HG02852 (cell line): ENCODE data around the gene POPDC2.
A peak's percentile ranks its signal among the peaks of the same experiment; 100 is the strongest.
"Not testable (repeated sequence)": the region's sequence is repeated elsewhere in the genome, so short reads cannot be mapped to it uniquely, and the experiment has no call there.

Experiments
- ATAC-seq: cut with Tn5 transposase; IDR thresholded peaks from one replicate; pipeline ENCODE4 v1.9.1; 2021; ENCODE audit warnings: mild to moderate bottlenecking, moderate library complexity; ENCODE audit not compliant: unreplicated experiment

The POPDC2 gene

GRCh38 chr3:119616056-119616455 is 44.3 kb downstream of the POPDC2 start:
- no peak for ATAC-seq

- peak; percentile 34 for ATAC-seq
Observed at GRCh38 chr3:119613872-119614271, 46.5 kb downstream of the POPDC2 start.

GRCh38 chr3:119613201-119613600 is 47.2 kb downstream of the POPDC2 start:
- ATAC-seq, result peak; percentile 75

- ATAC-seq, result no peak
Observed at GRCh38 chr3:119611664-119612063, 48.7 kb downstream of the POPDC2 start.

GRCh38 chr3:119609301-119609700 is 51.1 kb downstream of the POPDC2 start:
- ATAC-seq, result no peak

GRCh38 chr3:119608405-119609000 is 51.9 kb downstream of the POPDC2 start:
- no peak for ATAC-seq

- no peak for ATAC-seq
Observed at GRCh38 chr3:119604878-119605277, 55.5 kb downstream of the POPDC2 start.

- ATAC-seq, result no peak
Observed at GRCh38 chr3:119602676-119603075, 57.7 kb downstream of the POPDC2 start.

GRCh38 chr3:119601154-119601553 is 59.2 kb downstream of the POPDC2 start:
- no peak for ATAC-seq

GRCh38 chr3:119600732-119601131 is 59.7 kb downstream of the POPDC2 start:
- ATAC-seq, result peak; percentile 46

- no peak for ATAC-seq
Observed at GRCh38 chr3:119599558-119600174, 60.7 kb downstream of the POPDC2 start.

GRCh38 chr3:119598410-119599098 is 61.8 kb downstream of the POPDC2 start:
- peak; percentile 55 for ATAC-seq

- no peak for ATAC-seq
Observed at GRCh38 chr3:119597548-119598288, 62.7 kb downstream of the POPDC2 start, which contains the start of gene PLA1A. TSS of gene PLA1A (plus strand) at chr3:119597885. CDS start at chr3:119597914, 29 bp downstream.

GRCh38 chr3:119596398-119596797 is 64.0 kb downstream of the POPDC2 start:
- no peak for ATAC-seq

GRCh38 chr3:119595639-119596334 is 64.6 kb downstream of the POPDC2 start:
- ATAC-seq, result no peak

GRCh38 chr3:119594929-119595328 is 65.5 kb downstream of the POPDC2 start:
- ATAC-seq, result not testable (repeated sequence)

- no peak for ATAC-seq
Observed at GRCh38 chr3:119594066-119594465, 66.3 kb downstream of the POPDC2 start.

GRCh38 chr3:119592861-119593260 is 67.5 kb downstream of the POPDC2 start:
- ATAC-seq, result no peak
